K562 (cell line): ENCODE data around the gene BTBD18. TPM values are rescaled to one million over a fixed set of nuclear protein-coding genes. Genes with fewer than 3 reads are reported as not detected.
A peak's percentile ranks its signal among the peaks of the same experiment; 100 is the strongest.

Experiments used
- CBX2 ChIP-seq: fragments of 200-600 bp; sonication (generic); IDR thresholded peaks from one replicate; pipeline ENCODE4 v1.6.1; 2012; ENCODE audit warnings: mild to moderate bottlenecking, low read length, inconsistent platforms; ENCODE audit not compliant: insufficient read depth, poor library complexity, severe bottlenecking
- GABPB1 ChIP-seq: sonication (generic); formaldehyde crosslinking; IDR thresholded peaks from 2 replicates; pipeline ENCODE4 v1.8.0; 2022; ENCODE audit warnings: mild to moderate bottlenecking, missing genetic modification reagents
- KDM1A ChIP-seq, 2 experiments: fragments of 450-650 bp; IDR thresholded peaks; 2 replicates each; pipeline ENCODE4 v1.6.1; 2016; ENCODE audit warnings: mild to moderate bottlenecking in 2 of 2
- NFIX ChIP-seq: fragments of 250-450 bp; sonication (Bioruptor Pico); IDR thresholded peaks from 2 replicates; pipeline ENCODE4 v1.4.0; 2020; ENCODE audit warnings: low read depth, mild to moderate bottlenecking, moderate library complexity
- PCBP2 ChIP-seq: fragments of 200-400 bp; formaldehyde crosslinking; IDR thresholded peaks from 2 replicates; pipeline ENCODE4 v1.6.1; 2018; ENCODE audit warnings: low read length, low read depth, mild to moderate bottlenecking, moderate library complexity; ENCODE audit not compliant: poor library complexity, severe bottlenecking
- RBFOX2 ChIP-seq: fragments of 200-400 bp; formaldehyde crosslinking; IDR thresholded peaks from 2 replicates; pipeline ENCODE4 v1.6.1; 2017; ENCODE audit warnings: low read depth, mild to moderate bottlenecking, low read length, moderate library complexity
- RHOXF2B ChIP-seq: fragments of 250-450 bp; sonication (Bioruptor Pico); conservative IDR thresholded peaks from 2 replicates; pipeline ENCODE4 v1.5.1; 2021
- SMARCA5 ChIP-seq: fragments of 450-650 bp; IDR thresholded peaks from 2 replicates; pipeline ENCODE4 v1.6.1; 2016
- ZNF3 ChIP-seq: fragments of 250-450 bp; sonication (Bioruptor Pico); IDR thresholded peaks from 2 replicates; pipeline ENCODE4 v1.5.0; 2021; ENCODE audit warnings: mild to moderate bottlenecking, moderate library complexity
- polyA plus RNA-seq, 8 experiments: library from polyadenylated mRNA; depleted of rRNA in 4 of 8; stranded (reverse) in 5 of 8; unstranded in 3 of 8; fragments of >200 nt; fragmentation: Nextera tagmentation in 2 of 8; fragmentation: Illumina TruSeq in 1 of 8; extraction: Ambion mirVana in 2 of 8; extraction: Trizol in 1 of 8; gene quantifications; 2 replicates each; pipeline versions ENCODE4 v1.2.1 to v1.2.3, GENCODE V29; 2011 to 2014; ENCODE audit warnings: inconsistent platforms in 1 of 8, missing spikeins in 1 of 8
- total RNA-seq, 7 experiments: library from RNA; depleted of rRNA in 6 of 7; stranded (reverse); fragments of >200 nt in 6 of 7; fragmentation: Illumina TruSeq in 2 of 7; extraction: Trizol in 2 of 7; gene quantifications; 2 replicates each; pipeline versions ENCODE4 v1.2.1 to v1.2.3, GENCODE V29; 2011 to 2021; ENCODE audit warnings: low replicate concordance in 1 of 7
- TF ChIP-seq, protein P1 (sequence below): fragments of 250-450 bp; sonication (Bioruptor Pico); IDR thresholded peaks from 2 replicates; pipeline ENCODE4 v1.5.1; 2021; ENCODE audit warnings: mild to moderate bottlenecking
- TF ChIP-seq, protein P2 (sequence below): fragments of 250-450 bp; sonication (Bioruptor Pico); IDR thresholded peaks from 2 replicates; pipeline ENCODE4 v1.8.0; 2022; ENCODE audit warnings: moderate library complexity, mild to moderate bottlenecking, inconsistent platforms
- TF ChIP-seq, protein P3 (sequence below): fragments of 200-800 bp; sonication (Bioruptor generic); IDR thresholded peaks from 2 replicates; pipeline ENCODE4 v1.6.1; 2016; ENCODE audit warnings: missing genetic modification characterization, missing compliant biosample characterization
- TF ChIP-seq, protein P4 (sequence below): sonication (generic); formaldehyde crosslinking; IDR thresholded peaks from 2 replicates; pipeline ENCODE4 v1.8.0; 2022; ENCODE audit warnings: mild to moderate bottlenecking, missing genetic modification reagents, borderline replicate concordance
- TF ChIP-seq, protein P5 (sequence below): fragments of 450-650 bp; IDR thresholded peaks from 2 replicates; pipeline ENCODE4 v1.6.1; 2016; ENCODE audit warnings: mild to moderate bottlenecking

Gene BTBD18
- total and polyA plus RNA-seq, 9 of the 15 experiments (the other 6 are each of a cell fraction or from before 2014, with no cell fraction given): 0.06 TPM; not detected in 8

DNA sequence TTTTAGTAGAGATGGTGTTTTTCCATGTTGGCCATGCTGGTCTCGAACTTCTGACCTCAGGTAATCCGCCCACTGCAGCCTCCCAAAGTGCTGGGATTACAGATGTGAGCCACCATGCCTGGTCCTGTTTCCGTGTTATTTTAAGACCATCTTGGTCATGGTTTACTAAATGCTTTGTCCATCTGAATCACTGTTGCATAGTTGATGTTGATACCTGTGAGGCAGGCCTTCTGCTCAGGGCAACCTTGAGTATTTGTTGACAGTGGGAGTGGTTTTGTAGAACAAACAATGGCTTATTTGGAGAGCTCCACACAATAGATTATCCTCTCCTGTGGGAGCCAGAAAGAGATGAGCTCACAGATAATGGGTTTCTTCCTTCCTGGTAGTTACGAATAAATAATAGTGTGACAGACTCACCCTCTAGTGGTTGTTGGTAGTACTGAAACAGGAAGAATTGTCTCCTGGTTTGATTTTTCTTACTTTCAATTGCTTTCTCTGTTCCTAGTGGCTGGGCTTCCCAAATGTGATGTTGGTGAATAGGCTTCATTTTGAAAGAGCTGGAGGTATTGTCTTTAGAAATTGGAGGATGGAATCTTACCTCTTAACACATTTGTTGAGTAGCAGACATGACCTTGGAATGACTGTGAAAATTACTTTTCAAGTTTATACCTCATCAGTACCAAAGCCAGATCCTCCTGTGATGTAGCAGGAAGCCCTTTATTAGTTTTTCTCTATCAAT is 49.0 kb upstream of the BTBD18 start (continued):
- TF ChIP-seq, protein P1, sequence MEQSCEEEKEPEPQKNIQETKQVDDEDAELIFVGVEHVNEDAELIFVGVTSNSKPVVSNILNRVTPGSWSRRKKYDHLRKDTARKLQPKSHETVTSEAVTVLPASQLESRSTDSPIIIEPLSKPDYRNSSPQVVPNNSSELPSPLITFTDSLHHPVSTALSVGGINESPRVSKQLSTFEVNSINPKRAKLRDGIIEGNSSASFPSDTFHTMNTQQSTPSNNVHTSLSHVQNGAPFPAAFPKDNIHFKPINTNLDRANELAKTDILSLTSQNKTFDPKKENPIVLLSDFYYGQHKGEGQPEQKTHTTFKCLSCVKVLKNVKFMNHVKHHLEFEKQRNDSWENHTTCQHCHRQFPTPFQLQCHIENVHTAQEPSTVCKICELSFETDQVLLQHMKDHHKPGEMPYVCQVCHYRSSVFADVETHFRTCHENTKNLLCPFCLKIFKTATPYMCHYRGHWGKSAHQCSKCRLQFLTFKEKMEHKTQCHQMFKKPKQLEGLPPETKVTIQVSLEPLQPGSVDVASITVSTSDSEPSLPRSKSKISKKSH: no peak
- TF ChIP-seq KDM1A (IDR thresholded peaks at IDR 0.05): no peak
- TF ChIP-seq SMARCA5: peak; percentile 51
- no peak for TF ChIP-seq RBFOX2
- TF ChIP-seq, protein P2, sequence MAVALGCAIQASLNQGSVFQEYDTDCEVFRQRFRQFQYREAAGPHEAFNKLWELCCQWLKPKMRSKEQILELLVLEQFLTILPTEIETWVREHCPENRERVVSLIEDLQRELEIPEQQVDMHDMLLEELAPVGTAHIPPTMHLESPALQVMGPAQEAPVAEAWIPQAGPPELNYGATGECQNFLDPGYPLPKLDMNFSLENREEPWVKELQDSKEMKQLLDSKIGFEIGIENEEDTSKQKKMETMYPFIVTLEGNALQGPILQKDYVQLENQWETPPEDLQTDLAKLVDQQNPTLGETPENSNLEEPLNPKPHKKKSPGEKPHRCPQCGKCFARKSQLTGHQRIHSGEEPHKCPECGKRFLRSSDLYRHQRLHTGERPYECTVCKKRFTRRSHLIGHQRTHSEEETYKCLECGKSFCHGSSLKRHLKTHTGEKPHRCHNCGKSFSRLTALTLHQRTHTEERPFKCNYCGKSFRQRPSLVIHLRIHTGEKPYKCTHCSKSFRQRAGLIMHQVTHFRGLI: no peak
- no peak for TF ChIP-seq NFIX
- TF ChIP-seq, protein P3, sequence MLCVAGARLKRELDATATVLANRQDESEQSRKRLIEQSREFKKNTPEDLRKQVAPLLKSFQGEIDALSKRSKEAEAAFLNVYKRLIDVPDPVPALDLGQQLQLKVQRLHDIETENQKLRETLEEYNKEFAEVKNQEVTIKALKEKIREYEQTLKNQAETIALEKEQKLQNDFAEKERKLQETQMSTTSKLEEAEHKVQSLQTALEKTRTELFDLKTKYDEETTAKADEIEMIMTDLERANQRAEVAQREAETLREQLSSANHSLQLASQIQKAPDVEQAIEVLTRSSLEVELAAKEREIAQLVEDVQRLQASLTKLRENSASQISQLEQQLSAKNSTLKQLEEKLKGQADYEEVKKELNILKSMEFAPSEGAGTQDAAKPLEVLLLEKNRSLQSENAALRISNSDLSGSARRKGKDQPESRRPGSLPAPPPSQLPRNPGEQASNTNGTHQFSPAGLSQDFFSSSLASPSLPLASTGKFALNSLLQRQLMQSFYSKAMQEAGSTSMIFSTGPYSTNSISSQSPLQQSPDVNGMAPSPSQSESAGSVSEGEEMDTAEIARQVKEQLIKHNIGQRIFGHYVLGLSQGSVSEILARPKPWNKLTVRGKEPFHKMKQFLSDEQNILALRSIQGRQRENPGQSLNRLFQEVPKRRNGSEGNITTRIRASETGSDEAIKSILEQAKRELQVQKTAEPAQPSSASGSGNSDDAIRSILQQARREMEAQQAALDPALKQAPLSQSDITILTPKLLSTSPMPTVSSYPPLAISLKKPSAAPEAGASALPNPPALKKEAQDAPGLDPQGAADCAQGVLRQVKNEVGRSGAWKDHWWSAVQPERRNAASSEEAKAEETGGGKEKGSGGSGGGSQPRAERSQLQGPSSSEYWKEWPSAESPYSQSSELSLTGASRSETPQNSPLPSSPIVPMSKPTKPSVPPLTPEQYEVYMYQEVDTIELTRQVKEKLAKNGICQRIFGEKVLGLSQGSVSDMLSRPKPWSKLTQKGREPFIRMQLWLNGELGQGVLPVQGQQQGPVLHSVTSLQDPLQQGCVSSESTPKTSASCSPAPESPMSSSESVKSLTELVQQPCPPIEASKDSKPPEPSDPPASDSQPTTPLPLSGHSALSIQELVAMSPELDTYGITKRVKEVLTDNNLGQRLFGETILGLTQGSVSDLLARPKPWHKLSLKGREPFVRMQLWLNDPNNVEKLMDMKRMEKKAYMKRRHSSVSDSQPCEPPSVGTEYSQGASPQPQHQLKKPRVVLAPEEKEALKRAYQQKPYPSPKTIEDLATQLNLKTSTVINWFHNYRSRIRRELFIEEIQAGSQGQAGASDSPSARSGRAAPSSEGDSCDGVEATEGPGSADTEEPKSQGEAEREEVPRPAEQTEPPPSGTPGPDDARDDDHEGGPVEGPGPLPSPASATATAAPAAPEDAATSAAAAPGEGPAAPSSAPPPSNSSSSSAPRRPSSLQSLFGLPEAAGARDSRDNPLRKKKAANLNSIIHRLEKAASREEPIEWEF (CRISPR knock-in tag): no peak
- TF ChIP-seq GABPB1: no peak
- TF ChIP-seq, protein P4, sequence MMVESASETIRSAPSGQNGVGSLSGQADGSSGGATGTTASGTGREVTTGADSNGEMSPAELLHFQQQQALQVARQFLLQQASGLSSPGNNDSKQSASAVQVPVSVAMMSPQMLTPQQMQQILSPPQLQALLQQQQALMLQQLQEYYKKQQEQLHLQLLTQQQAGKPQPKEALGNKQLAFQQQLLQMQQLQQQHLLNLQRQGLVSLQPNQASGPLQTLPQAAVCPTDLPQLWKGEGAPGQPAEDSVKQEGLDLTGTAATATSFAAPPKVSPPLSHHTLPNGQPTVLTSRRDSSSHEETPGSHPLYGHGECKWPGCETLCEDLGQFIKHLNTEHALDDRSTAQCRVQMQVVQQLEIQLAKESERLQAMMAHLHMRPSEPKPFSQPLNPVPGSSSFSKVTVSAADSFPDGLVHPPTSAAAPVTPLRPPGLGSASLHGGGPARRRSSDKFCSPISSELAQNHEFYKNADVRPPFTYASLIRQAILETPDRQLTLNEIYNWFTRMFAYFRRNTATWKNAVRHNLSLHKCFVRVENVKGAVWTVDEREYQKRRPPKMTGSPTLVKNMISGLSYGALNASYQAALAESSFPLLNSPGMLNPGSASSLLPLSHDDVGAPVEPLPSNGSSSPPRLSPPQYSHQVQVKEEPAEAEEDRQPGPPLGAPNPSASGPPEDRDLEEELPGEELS (CRISPR knock-in tag): no peak
- TF ChIP-seq, protein P5, sequence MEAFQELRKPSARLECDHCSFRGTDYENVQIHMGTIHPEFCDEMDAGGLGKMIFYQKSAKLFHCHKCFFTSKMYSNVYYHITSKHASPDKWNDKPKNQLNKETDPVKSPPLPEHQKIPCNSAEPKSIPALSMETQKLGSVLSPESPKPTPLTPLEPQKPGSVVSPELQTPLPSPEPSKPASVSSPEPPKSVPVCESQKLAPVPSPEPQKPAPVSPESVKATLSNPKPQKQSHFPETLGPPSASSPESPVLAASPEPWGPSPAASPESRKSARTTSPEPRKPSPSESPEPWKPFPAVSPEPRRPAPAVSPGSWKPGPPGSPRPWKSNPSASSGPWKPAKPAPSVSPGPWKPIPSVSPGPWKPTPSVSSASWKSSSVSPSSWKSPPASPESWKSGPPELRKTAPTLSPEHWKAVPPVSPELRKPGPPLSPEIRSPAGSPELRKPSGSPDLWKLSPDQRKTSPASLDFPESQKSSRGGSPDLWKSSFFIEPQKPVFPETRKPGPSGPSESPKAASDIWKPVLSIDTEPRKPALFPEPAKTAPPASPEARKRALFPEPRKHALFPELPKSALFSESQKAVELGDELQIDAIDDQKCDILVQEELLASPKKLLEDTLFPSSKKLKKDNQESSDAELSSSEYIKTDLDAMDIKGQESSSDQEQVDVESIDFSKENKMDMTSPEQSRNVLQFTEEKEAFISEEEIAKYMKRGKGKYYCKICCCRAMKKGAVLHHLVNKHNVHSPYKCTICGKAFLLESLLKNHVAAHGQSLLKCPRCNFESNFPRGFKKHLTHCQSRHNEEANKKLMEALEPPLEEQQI: peak; percentile 21; the same call in 1 of the 2 replicates
- TF ChIP-seq RHOXF2B (CRISPR knock-in tag): no peak
- TF ChIP-seq ZNF3 (CRISPR knock-in tag): no peak
- no peak for TF ChIP-seq PCBP2
- no peak for TF ChIP-seq CBX2
